SK-N-SH treated with all-trans-retinoic acid at 6 μM for 48 hours (cell line): ENCODE results near the gene CDYL.

Experiments used
- ATAC-seq: fragments of 200-7000 bp; cut with Tn5 transposase; 3 replicates; pipeline ENCODE4 v1.9.1; 2020; ENCODE audit warnings: mild to moderate bottlenecking, moderate library complexity
- BACH2 ChIP-seq: fragments of 250-450 bp; sonication (Bioruptor Pico); IDR thresholded peaks from 2 replicates; pipeline ENCODE4 v1.9.0; 2021; ENCODE audit warnings: mild to moderate bottlenecking, borderline replicate concordance
- CREB5 ChIP-seq: fragments of 250-450 bp; sonication (Bioruptor Pico); IDR thresholded peaks from 2 replicates; pipeline ENCODE4 v1.5.1; 2020; ENCODE audit warnings: low read depth, mild to moderate bottlenecking, moderate library complexity
- CSDC2 ChIP-seq: fragments of 250-450 bp; sonication (Bioruptor Pico); IDR thresholded peaks from 2 replicates; pipeline ENCODE4 v1.5.0; 2020; ENCODE audit warnings: mild to moderate bottlenecking, moderate library complexity
- CSRNP3 ChIP-seq: fragments of 250-450 bp; sonication (Bioruptor Pico); IDR thresholded peaks from 2 replicates; pipeline ENCODE4 v1.5.1; 2021; ENCODE audit warnings: mild to moderate bottlenecking, moderate library complexity
- ESRRG ChIP-seq: fragments of 250-450 bp; sonication (Bioruptor Pico); IDR thresholded peaks from 2 replicates; pipeline ENCODE4 v1.6.1; 2021; ENCODE audit warnings: mild to moderate bottlenecking
- GLIS3 ChIP-seq: fragments of 250-450 bp; sonication (Bioruptor Pico); IDR thresholded peaks from 2 replicates; pipeline ENCODE4 v1.5.0; 2020; ENCODE audit warnings: mild to moderate bottlenecking, moderate library complexity
- ISL1 ChIP-seq: fragments of 250-450 bp; sonication (Bioruptor Pico); IDR thresholded peaks from 2 replicates; pipeline ENCODE4 v2.1.2; 2022; ENCODE audit warnings: mild to moderate bottlenecking, moderate library complexity
- OSR1 ChIP-seq: fragments of 250-450 bp; sonication (Bioruptor Pico); IDR thresholded peaks from 2 replicates; pipeline ENCODE4 v1.8.0; 2022; ENCODE audit warnings: moderate library complexity, mild to moderate bottlenecking, inconsistent platforms
- POU6F1 ChIP-seq: fragments of 250-450 bp; sonication (Bioruptor Pico); IDR thresholded peaks from 2 replicates; pipeline ENCODE4 v1.8.0; 2021; ENCODE audit warnings: low read depth, mild to moderate bottlenecking, moderate library complexity, borderline replicate concordance
- PPARA ChIP-seq: fragments of 250-450 bp; sonication (Bioruptor Pico); IDR thresholded peaks from 2 replicates; pipeline ENCODE4 v1.5.0; 2020; ENCODE audit warnings: mild to moderate bottlenecking, borderline replicate concordance
- RARB ChIP-seq: fragments of 250-450 bp; sonication (Bioruptor Pico); IDR thresholded peaks from 2 replicates; pipeline ENCODE4 v1.8.0; 2021; ENCODE audit warnings: mild to moderate bottlenecking, moderate library complexity
- SNAI2 ChIP-seq: fragments of 250-450 bp; sonication (Bioruptor Pico); IDR thresholded peaks from 2 replicates; pipeline ENCODE4 v1.5.0; 2020; ENCODE audit warnings: mild to moderate bottlenecking, moderate library complexity
- TCF4 ChIP-seq: fragments of 250-450 bp; sonication (Bioruptor Pico); IDR thresholded peaks from 2 replicates; pipeline ENCODE4 v1.8.0; 2021; ENCODE audit warnings: mild to moderate bottlenecking, moderate library complexity, borderline replicate concordance
- TOX ChIP-seq: fragments of 250-450 bp; sonication (Bioruptor Pico); IDR thresholded peaks from 2 replicates; pipeline ENCODE4 v1.8.0; 2021; ENCODE audit warnings: mild to moderate bottlenecking, moderate library complexity, borderline replicate concordance
- TSHZ2 ChIP-seq: fragments of 250-450 bp; sonication (Bioruptor Pico); IDR thresholded peaks from 2 replicates; pipeline ENCODE4 v1.5.0; 2020; ENCODE audit warnings: mild to moderate bottlenecking, moderate library complexity
- ZC3H10 ChIP-seq: fragments of 250-450 bp; sonication (Bioruptor Pico); IDR thresholded peaks from 2 replicates; pipeline ENCODE4 v1.5.1; 2021; ENCODE audit warnings: mild to moderate bottlenecking, moderate library complexity
- ZFP3 ChIP-seq: fragments of 250-450 bp; sonication (Bioruptor Pico); IDR thresholded peaks from 2 replicates; pipeline ENCODE4 v1.5.0; 2020; ENCODE audit warnings: mild to moderate bottlenecking, moderate library complexity
- ZFP30 ChIP-seq: fragments of 450-650 bp; formaldehyde crosslinking; IDR thresholded peaks from 2 replicates; pipeline ENCODE4 v1.5.0; 2022; ENCODE audit warnings: mild to moderate bottlenecking, moderate library complexity
- ZNF565 ChIP-seq: fragments of 450-650 bp; formaldehyde crosslinking; conservative IDR thresholded peaks from 2 replicates; pipeline ENCODE4 v1.5.0; 2020; ENCODE audit warnings: low read depth, mild to moderate bottlenecking, moderate library complexity
- ZNF70 ChIP-seq: fragments of 450-650 bp; formaldehyde crosslinking; IDR thresholded peaks from 2 replicates; pipeline ENCODE4 v1.5.0; 2020; ENCODE audit warnings: mild to moderate bottlenecking, moderate library complexity

CDYL gene

GRCh38 chr6:4759997-4760396 is 16.2 kb upstream of the CDYL start:
- no peak for ATAC-seq
- no peak for TF ChIP-seq ZNF70
- TF ChIP-seq, all 23 proteins: peak for 0

GRCh38 chr6:4760773-4761172 is 15.4 kb upstream of the CDYL start:
- no peak for TF ChIP-seq CSRNP3
- TF ChIP-seq RARB (CRISPR knock-in tag), result no peak
- no peak for TF ChIP-seq ZFP3 (CRISPR knock-in tag)
- TF ChIP-seq BACH2 (CRISPR knock-in tag), result no peak
- TF ChIP-seq POU6F1 (CRISPR knock-in tag), result no peak
- TF ChIP-seq OSR1 (CRISPR knock-in tag), result no peak
- no peak for TF ChIP-seq PPARA (CRISPR knock-in tag)
- TF ChIP-seq ISL1, result no peak
- TF ChIP-seq ZNF70, result no peak
- no peak for TF ChIP-seq ESRRG (CRISPR knock-in tag)
- ATAC-seq, result no peak

GRCh38 chr6:4762294-4762693 is 13.9 kb upstream of the CDYL start:
- no peak for ATAC-seq
- no peak for TF ChIP-seq SNAI2
- TF ChIP-seq TCF4, result no peak
- no peak for TF ChIP-seq POU6F1 (CRISPR knock-in tag)
- no peak for TF ChIP-seq ISL1
- TF ChIP-seq ZNF565 (CRISPR knock-in tag), result no peak
- TF ChIP-seq GLIS3 (CRISPR knock-in tag), result no peak

GRCh38 chr6:4763921-4764320 is 12.3 kb upstream of the CDYL start:
- TF ChIP-seq TSHZ2 (CRISPR knock-in tag) (no peak), OSR1 (CRISPR knock-in tag) (no peak), ZC3H10 (CRISPR knock-in tag) (no peak), CSDC2 (CRISPR knock-in tag) (no peak), CSRNP3 (no peak), POU6F1 (CRISPR knock-in tag) (no peak), ZFP30 (CRISPR knock-in tag) (no peak), TCF4 (no peak), RARB (CRISPR knock-in tag) (no peak), ZNF70 (no peak), TOX (CRISPR knock-in tag) (no peak), ESRRG (CRISPR knock-in tag) (no peak), CREB5 (CRISPR knock-in tag) (no peak), ISL1 (no peak)
- ATAC-seq, result no peak
